ENCODE measurements around the gene ACR. TPM values are rescaled to one million over a fixed set of nuclear protein-coding genes. Genes with fewer than 3 reads are reported as not detected.

Gene ACR
- total RNA-seq (2014; rRNA removed; shearing (Covaris generic)): 2.2 TPM in 1 of 2 replicates, not detected in the other
- polyA plus RNA-seq (2016; fragmentation: Nextera tagmentation; extraction: Ambion mirVana): not detected in 2 replicates
- long read RNA-seq: 0 reads

- no peak for TF ChIP-seq ZNF114 (CRISPR knock-in tag; IDR thresholded peaks at IDR 0.05)
- no peak for TF ChIP-seq ZNF331 (CRISPR knock-in tag; IDR thresholded peaks at IDR 0.05; ENCODE audit: low read depth)
- TF ChIP-seq NANOG (IDR thresholded peaks at IDR 0.05; ENCODE audit: borderline replicate concordance): no peak
- Histone ChIP-seq H2AFZ (no peak within 1 kb of the TSS), H3K79me2 (replicated peaks; ENCODE audit: insufficient read depth) (no peaks in the 10 kb centered on the region), H3K27ac (ENCODE audit: low read depth) (no peak within 1 kb of the TSS), H3K4me3 (no peak within 1 kb of the TSS), H4K20me1 (replicated peaks; ENCODE audit: insufficient read depth) (no peaks in the 10 kb centered on the region), H3K9me2 (ENCODE audit: insufficient read depth) (no peaks in the 10 kb centered on the region), H3K4me1 (ENCODE audit: insufficient read depth) (no peaks in the 10 kb centered on the region), H3K27me3 (ENCODE audit: insufficient read depth) (peaks cover 45% of the 10 kb centered on the region), H3K36me3 (ENCODE audit: insufficient read depth) (no peaks in the 10 kb centered on the region), H3K4me2 (no peak within 1 kb of the TSS), H3F3A (replicated peaks; ENCODE audit: low read depth) (no peaks in the 10 kb centered on the region)
- Mint-ChIP-seq H3K9me3 (no peaks in the 10 kb centered on the region; the same call in 2 of the 3 replicates), H3K36me3 (ENCODE audit: low read depth) (no peaks in the 10 kb centered on the region), H3K27ac (no peak within 1 kb of the TSS), H3K27me3 (ENCODE audit: insufficient read depth, low read depth, poor library complexity) (peaks cover 61% of the 10 kb centered on the region), H3K4me3 (no peak within 1 kb of the TSS), H3K4me1 (peaks cover 3% of the 10 kb centered on the region; the same call in 2 of the 3 replicates)
- ATAC-seq (no peak), DNase-seq (ENCODE audit: low spot score) (no peak)
Observed at GRCh38 chr22:50737728-50738648, at the start of gene ACR. TSS of gene ACR (plus strand) at chr22:50738204. CDS start at chr22:50738236, 32 bp downstream.

- Histone ChIP-seq H3K4me3 (no peak overlapping the region), H3K79me2 (replicated peaks; ENCODE audit: insufficient read depth) (no peaks in the 10 kb centered on the region), H3K36me3 (ENCODE audit: insufficient read depth) (0 out of 2 replicates have a peak, but pooled peaks cover 3% of the 10 kb centered on the region), H3K4me2 (no peak overlapping the region), H3K4me1 (ENCODE audit: insufficient read depth) (no peaks in the 10 kb centered on the region), H3F3A (replicated peaks; ENCODE audit: low read depth) (no peaks in the 10 kb centered on the region), H2AFZ (no peak overlapping the region), H3K27ac (ENCODE audit: low read depth) (no peak overlapping the region), H3K27me3 (ENCODE audit: insufficient read depth) (no peaks in the 10 kb centered on the region), H4K20me1 (replicated peaks; ENCODE audit: insufficient read depth) (no peaks in the 10 kb centered on the region), H3K9me2 (ENCODE audit: insufficient read depth) (no peaks in the 10 kb centered on the region)
- H3K27ac Mint-ChIP-seq: no peak overlapping the region
- peaks cover 8% of the 10 kb centered on the region for H3K36me3 Mint-ChIP-seq (ENCODE audit: low read depth)
- peaks cover 17% of the 10 kb centered on the region for H3K27me3 Mint-ChIP-seq (ENCODE audit: insufficient read depth, low read depth, poor library complexity)
- H3K4me1 Mint-ChIP-seq: peaks cover 2% of the 10 kb centered on the region
- H3K4me3 Mint-ChIP-seq: no peak overlapping the region
- ATAC-seq (no peak), DNase-seq (ENCODE audit: low spot score) (no peak)
- H3K9me3 Mint-ChIP-seq: peaks cover 13% of the 10 kb centered on the region
- TF ChIP-seq ZNF114 (CRISPR knock-in tag; IDR thresholded peaks at IDR 0.05) (no peak), CREB1 (CRISPR knock-in tag; IDR thresholded peaks at IDR 0.05; ENCODE audit: low read depth) (no peak), POLR2AphosphoS5 (IDR thresholded peaks at IDR 0.05; ENCODE audit: low read depth) (no peak), ZNF462 (CRISPR knock-in tag; IDR thresholded peaks at IDR 0.05) (no peak), ZNF331 (CRISPR knock-in tag; IDR thresholded peaks at IDR 0.05; ENCODE audit: low read depth) (no peak), ETS1 (IDR thresholded peaks at IDR 0.05) (no peak)
- TF ChIP-seq, protein P1, sequence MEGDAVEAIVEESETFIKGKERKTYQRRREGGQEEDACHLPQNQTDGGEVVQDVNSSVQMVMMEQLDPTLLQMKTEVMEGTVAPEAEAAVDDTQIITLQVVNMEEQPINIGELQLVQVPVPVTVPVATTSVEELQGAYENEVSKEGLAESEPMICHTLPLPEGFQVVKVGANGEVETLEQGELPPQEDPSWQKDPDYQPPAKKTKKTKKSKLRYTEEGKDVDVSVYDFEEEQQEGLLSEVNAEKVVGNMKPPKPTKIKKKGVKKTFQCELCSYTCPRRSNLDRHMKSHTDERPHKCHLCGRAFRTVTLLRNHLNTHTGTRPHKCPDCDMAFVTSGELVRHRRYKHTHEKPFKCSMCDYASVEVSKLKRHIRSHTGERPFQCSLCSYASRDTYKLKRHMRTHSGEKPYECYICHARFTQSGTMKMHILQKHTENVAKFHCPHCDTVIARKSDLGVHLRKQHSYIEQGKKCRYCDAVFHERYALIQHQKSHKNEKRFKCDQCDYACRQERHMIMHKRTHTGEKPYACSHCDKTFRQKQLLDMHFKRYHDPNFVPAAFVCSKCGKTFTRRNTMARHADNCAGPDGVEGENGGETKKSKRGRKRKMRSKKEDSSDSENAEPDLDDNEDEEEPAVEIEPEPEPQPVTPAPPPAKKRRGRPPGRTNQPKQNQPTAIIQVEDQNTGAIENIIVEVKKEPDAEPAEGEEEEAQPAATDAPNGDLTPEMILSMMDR (conservative IDR thresholded peaks at IDR 0.05; ENCODE audit: low read depth in 2 of 2): no peak
Observed at GRCh38 chr22:50688448-50688847, 49.6 kb upstream of the ACR start.
